ENCODE results near the gene SUPT3H. TPM values are rescaled to one million over a fixed set of nuclear protein-coding genes. Genes with fewer than 3 reads are reported as not detected.

SUPT3H gene
- total and polyA plus RNA-seq, 12 donors, result 10.0 to 56.2 (median 16.6) TPM

DNA sequence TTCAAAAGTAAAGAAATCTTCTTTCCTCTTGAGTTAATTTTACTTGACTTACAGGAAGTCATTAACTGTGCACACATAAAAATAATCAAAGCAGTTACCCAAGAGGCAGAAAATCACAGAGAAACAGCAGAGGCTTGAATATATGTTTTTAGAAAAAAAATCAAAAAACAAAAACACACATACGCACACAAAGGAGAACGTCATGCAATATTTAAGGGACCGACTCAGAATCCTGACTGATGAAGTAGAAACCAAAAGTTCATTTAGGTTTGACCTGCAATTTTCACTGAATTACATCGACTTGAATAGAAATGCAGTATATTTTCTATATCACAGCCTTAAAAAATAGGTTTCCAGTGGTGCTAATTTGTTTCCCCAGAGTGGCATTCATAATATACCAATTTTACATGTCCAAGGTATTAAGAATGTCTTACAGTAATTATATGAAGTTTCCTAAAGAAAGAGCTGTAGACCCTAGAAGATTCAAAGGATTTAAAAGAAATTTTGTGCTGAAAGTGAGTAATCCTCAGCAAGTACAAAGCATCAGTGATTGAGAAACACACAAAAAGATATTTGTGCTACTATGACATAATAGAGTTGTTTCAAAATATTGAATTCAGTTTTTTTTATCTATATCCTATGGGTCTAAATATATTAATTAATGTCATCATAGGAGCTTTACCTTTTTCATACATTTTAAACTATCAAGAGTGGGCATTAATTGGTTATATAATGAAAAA is 408.1 kb downstream of the SUPT3H start:
- no peaks in the 10 kb centered on the region for H3K27me3 ChIP-seq
- H3K9me3 ChIP-seq (replicated peaks in 1 of 3), result no peaks in the 10 kb centered on the region
- intact Hi-C loops (cut with DNase I), result no loop called here
- H3K4me3 ChIP-seq, result no peak overlapping the region
- TF ChIP-seq POLR2A (IDR thresholded peaks at IDR 0.05), result no peak
- TF ChIP-seq CTCF (IDR thresholded peaks at IDR 0.05), result no peak
- 69 to 78% (median 77%) methylated on average over 4 of the region's 4 CpGs for WGBS, 4 donors
- no peak overlapping the region for H3K27ac ChIP-seq
- H3K36me3 ChIP-seq (replicated peaks in 1 of 2), result no peaks in the 10 kb centered on the region
- DNase-seq, result no peak
- peaks cover 14 to 34% of the 10 kb centered on the region in 2 donors for H3K4me1 ChIP-seq (replicated peaks in 1 of 2)

GRCh38 chr6:44967481-44967880 is 410.3 kb downstream of the SUPT3H start:
- Histone ChIP-seq H3K9me3 (replicated peaks in 1 of 3) (no peaks in the 10 kb centered on the region), H3K36me3 (replicated peaks in 1 of 2) (no peaks in the 10 kb centered on the region), H3K4me3 (no peak overlapping the region), H3K4me1 (replicated peaks in 1 of 2) (peaks cover 14 to 34% of the 10 kb centered on the region in 2 donors), H3K27me3 (no peaks in the 10 kb centered on the region), H3K27ac (peak overlapping the region in 3 of 5 donors; percentile 18 to 37 (median 35))
- intact Hi-C loops (cut with DNase I), result no loop called here
- peak in 3 of 7 donors; percentile 19 to 41 (median 28) for DNase-seq
- TF ChIP-seq CTCF (IDR thresholded peaks at IDR 0.05) (no peak), POLR2A (IDR thresholded peaks at IDR 0.05) (no peak)
- WGBS, 4 donors, result 88 to 100% (median 95%) methylated on average over 1 of the region's 1 CpG

DNA sequence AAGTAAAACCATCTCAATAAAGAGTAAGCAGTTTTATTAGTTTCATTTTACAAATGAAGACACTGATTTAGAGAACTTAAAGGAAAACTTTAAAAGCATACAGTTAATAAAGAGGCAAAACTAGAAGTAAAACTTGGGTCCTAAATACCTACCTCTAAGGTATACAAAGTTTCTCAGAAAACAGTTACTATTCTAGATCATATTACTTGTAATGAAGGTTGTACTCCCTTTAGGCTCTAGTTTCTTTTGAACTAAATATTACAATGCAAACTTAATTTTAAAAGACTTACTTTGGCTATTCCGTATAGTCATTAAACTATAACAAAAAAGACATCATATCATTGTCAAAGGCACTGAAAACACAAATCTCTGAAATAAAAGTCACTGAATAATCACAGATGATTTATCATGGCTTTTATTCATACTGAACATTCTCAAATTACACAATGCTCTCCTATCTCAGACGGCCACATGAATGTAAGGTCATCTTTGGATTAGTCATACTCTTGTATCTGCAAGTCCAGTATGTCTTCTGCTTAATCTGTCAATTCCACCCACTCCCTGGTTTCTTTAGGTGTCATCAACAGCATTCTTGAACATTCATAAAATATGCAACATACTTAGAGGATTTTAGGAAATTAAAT is 411.2 kb downstream of the SUPT3H start:
- H3K27me3 ChIP-seq, result no peaks in the 10 kb centered on the region
- intact Hi-C loops (cut with DNase I), result no loop called here
- TF ChIP-seq CTCF (IDR thresholded peaks at IDR 0.05) (no peak), POLR2A (IDR thresholded peaks at IDR 0.05) (no peak)
- peaks cover 14 to 34% of the 10 kb centered on the region in 2 donors for H3K4me1 ChIP-seq (replicated peaks in 1 of 2)
- peak overlapping the region in 3 of 5 donors; percentile 18 to 37 (median 35) for H3K27ac ChIP-seq
- no peaks in the 10 kb centered on the region for H3K9me3 ChIP-seq (replicated peaks in 1 of 3)
- H3K4me3 ChIP-seq, result no peak overlapping the region
- DNase-seq, result peak in 3 of 7 donors; percentile 24 to 43 (median 29)
- no peaks in the 10 kb centered on the region for H3K36me3 ChIP-seq (replicated peaks in 1 of 2)
- 21 to 25% (median 23%) methylated on average over 2 of the region's 2 CpGs for WGBS, 4 donors

DNA sequence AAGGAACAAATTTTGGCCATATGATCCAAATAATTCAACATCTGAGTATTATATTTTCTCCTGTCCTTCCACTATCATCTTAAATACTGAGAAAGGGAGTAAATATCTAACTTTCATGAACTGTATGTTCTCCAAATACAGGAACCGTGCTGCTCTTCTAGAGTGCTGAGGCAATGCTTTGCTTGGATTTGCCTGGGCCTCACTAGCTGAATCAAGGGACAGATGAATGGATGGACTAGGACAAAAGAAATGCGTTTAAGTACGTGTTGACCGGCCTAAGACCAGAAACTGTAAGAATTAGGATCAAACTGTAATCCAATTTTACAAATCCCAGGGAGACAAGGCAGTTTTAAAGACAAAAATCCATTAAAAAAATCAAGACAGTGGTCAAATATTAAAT is 412.0 kb downstream of the SUPT3H start:
- intact Hi-C loops (cut with DNase I), result no loop called here

More for the DNA sequence above, 412.0 kb downstream of the SUPT3H start:
- no peak for TF ChIP-seq POLR2A (IDR thresholded peaks at IDR 0.05)
- TF ChIP-seq CTCF (IDR thresholded peaks at IDR 0.05), result no peak
- Histone ChIP-seq H3K4me3 (no peak overlapping the region), H3K36me3 (replicated peaks in 1 of 2) (no peaks in the 10 kb centered on the region), H3K4me1 (replicated peaks in 1 of 2) (peaks cover 14 to 34% of the 10 kb centered on the region in 2 donors), H3K9me3 (replicated peaks in 1 of 3) (no peaks in the 10 kb centered on the region), H3K27me3 (no peaks in the 10 kb centered on the region), H3K27ac (no peak overlapping the region)
- DNase-seq, result no peak
- WGBS, 4 donors, result 97 to 99% (median 98%) methylated on average over 4 of the region's 4 CpGs
